Cortex of kidney (tissue), 1 donor: Measurements from ENCODE around the gene SPOCK1.

ENCODE experiments used
- DNase-seq: peaks from one replicate; lab custom pipeline; 2025; lab: John Stamatoyannopoulos, UW

The SPOCK1 gene

DNA sequence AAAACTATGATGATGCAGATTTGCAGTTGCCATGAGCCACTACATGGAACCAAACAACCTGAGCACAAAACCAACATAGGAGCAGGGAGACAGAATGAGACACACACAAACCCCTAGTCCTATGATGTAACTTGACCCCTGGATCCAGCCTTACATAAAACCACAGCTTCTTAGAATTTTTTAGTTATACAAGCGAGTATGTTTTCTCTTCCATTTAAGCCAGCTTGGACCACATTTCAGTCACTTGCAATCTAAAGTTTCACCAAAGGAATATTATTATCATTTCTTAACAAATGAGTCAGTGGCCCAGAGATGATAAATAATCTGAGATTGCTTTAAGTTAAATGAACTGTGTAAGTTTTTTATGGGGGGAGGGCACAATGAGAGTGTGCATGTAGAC, 6.8 kb downstream of the SPOCK1 start:
- DNase-seq, result no peak

DNA sequence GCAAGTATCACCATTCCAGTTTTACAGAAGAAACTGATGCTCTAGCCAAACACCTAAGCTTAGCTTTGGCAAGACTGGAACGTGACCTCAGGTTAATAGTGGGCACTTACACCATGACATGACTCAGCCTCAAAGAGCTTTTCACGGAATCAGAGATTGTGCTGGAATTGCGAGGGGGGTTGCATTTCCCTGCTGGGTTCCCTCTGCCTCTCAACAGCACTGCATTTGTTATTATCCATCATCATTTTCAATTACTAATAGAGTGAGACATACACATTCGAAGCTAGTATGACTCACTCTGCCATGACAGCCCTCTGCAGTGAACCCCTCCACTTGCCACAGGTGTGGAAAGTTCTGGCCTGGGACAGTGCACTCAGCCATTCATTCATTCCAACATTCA, 8.0 kb downstream of the SPOCK1 start:
- no peak for DNase-seq

DNA sequence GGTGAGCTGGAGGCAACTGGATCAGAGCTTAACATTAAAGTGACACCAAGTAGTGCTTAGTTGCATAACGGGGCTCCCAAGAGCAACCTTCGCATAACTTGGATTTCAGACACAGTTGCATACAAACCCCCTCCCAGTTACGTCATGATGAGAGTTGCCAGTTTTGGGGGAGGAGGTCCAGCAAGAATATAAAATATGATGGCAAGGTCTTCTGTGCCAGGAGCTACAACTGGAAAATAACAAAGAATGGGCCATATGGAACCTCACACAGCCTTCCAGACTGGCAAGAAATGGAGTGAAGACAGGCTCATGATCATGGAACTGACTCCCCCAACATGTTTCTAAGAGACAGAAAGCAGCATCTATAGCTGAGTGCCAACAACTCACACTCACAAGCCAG, 8.5 kb downstream of the SPOCK1 start:
- DNase-seq, result no peak

DNA sequence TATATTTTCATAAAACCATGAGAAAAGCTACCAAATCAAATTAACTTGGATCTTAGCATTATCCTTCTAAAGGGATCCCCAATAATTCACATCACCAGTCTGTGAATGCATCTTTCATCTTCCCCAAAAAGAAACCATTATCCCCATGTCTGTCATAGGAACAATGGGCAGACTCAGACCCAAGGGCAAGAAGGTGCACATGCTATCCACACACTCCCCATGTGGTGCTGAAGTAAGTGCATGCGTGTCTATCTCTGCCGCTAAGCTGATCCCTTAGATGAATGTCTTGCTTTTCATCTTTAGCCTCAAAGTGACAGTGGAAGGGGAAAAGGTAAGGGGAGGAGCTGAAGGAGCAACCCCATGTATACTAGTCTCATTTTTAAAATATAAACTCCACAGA, 10.2 kb downstream of the SPOCK1 start:
- DNase-seq, result no peak

DNA sequence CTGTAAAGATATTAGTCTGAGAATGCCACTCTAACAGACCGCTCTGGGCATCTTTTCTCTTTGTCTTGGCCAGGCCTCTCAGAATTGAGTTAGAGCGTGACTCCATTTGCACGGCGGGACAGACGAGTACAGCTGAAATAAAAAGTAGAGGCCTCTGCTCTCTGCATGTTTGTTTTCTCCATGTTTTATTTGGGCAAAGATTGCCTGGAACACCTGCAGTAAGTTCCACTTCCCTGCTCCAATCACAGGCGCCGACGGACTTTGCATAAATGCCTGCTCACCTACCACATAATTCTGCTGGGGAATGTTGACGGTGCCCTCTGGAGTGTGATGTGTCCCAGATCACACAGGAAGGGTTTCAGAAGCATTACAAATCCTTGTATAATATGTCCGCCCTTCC, 10.6 kb downstream of the SPOCK1 start:
- DNase-seq, result no peak

DNA sequence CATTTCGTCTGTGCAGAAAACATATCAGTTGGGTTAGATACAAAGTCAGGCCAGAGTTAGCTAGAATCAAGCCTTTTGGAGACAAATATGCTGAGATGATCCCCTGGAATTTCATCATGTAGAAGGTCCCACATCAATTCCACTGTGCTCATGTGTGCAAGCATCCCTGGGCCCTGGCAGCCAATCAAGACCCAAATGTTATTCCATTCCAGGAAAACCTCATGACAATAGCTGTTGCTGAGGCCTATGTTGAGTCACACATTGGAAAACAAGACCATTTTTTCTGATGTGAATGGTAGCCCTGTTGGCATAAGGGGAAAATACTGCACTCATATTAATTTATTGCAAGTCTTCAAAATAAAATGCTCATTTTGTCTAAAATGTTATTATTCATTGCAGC, 11.5 kb downstream of the SPOCK1 start:
- no peak for DNase-seq

DNA sequence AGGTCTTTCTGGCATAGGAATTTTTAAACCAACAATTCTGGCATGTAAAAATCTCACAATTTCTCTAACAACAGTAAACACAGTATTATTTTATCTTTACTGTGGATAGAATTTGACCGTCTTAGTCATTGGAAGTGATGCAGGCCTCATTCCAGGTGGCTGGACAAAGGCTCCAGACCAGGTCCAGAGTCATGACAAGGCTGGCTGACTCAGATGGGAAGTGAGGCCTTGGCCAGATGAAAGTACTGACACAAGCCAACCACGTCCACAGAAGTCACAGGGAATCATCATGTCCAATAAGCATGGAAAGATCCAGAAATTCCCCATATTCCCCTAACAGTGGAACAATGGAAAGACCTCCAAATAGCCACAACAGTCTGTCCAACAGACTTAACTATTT, 12.4 kb downstream of the SPOCK1 start:
- no peak for DNase-seq

DNA sequence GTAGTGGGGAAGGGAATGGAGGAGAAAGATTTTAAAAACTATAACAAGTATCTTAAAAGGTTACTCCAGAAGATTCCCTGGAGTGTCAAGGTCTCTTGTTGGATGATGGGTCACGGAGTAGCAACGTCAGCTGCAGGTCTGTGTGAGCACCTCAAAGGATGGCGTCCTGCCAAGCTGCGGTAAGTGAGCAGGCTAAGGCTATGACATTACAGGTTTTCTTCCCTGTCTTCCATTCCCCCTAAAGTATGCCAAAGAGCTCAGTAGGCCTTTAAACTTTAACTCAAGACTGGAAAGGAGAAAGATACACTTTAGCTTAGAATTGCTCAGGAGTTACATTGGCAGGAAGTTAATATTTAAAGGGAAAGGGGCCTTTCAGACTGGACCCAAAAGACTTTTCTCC, 17.5 kb downstream of the SPOCK1 start:
- no peak for DNase-seq

DNA sequence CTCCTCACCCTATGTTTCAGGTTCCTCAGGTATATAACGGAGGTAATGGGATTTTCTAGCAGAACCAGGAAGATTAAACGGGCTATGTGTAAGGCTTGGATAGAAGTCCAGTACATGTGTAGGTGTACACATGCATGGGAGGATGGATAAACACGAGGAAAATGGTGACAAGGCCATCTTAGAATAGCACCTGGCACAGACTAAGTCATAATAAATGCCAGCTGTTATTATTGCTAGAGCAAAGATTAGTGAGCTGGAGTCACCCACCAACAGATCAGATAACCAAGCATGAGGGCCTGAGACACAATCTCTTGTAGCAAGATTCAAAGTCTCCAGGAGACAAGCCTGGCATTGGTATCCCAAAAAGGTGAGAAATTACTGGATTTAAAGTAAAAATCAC, 21.1 kb downstream of the SPOCK1 start:
- no peak for DNase-seq

DNA sequence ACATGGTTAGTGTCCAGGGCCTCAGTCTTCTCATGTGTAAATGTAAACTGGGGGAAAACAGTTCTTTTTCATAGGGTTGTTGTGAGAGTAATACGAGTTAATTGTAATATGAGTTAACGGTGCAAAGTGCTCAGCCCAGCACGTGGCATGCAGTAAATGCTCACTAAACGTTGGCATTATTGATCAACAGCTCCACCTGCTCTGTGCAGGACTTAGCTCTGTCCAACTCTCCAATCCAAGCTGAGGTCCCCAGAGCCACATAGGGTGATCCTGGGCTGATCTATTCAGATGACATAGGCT, 28.3 kb downstream of the SPOCK1 start:
- DNase-seq, result no peak

DNA sequence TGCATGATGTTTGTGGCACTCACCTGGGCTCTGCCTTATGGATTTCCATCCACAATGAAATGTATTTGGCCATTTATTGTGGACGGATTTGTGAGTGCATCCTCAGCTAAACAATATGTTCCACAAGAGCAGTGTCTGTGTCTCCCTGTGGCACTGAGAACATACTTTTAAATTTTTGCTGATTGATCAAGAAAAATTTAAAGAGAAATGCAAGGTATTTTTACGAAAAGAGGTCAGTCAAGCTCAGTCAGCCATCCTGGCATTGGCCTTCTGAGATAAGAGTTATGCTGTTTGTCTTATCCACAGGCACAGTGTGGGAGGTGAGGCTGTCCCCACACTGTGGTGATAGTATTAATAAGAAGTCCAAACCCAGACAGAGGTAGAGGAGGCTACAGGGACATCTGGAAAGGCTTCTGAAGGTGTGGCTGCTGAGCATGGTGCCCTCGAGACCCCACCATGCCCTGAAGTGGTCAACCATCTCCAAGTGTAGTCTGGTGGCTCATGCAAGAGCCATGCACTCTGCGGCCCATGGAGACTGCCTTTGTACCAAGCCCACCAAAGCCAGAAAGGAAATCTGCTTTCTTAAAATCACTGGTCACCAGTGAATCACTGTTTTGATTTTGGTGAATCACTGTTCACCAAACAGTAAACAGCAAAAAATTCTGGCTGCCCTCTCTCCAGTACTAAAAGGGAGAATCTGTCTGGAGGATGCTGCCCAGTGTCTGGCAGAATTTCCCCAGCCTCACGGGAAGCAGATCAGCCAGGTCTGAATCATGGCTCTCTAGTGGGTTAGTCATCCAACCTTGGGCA, 28.8 kb downstream of the SPOCK1 start:
- DNase-seq, result no peak

DNA sequence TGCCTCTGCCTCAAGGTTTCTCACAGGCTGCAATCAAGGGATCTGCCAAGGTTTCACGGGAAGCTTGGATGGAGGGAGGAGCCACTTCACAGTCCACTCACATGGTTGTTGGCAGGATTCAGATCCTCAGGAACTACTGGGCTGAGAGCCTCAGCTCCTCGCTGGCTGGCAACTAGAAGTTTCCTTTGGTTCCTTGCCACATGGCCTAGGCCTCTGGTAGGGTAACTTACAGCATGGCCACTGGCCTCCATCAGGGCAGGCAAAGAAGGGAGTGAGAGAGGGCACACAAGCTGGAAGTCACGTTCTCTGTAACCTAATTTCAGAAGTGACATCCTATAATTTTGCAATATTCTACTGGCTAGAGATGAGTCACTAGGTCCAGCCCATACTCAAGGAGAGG, 32.2 kb downstream of the SPOCK1 start:
- no peak for DNase-seq

DNA sequence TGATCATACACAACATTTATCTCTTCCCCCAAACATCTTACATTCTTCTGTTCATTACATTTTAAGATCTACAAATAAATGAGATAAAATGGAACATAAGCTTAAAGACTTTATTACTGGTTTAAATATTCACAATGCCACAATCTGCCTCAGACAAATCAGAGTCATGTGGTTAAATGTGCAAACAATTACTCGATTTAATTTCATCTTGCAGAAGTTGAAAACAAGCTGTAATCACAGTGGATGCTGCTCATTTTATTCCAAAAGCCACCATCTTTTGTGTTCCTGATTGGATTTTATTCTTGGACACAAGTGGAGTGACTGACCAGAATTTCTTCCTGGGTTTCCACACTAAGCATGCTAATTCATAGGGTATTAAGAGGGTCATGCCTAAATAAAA, 33.2 kb downstream of the SPOCK1 start:
- no peak for DNase-seq

DNA sequence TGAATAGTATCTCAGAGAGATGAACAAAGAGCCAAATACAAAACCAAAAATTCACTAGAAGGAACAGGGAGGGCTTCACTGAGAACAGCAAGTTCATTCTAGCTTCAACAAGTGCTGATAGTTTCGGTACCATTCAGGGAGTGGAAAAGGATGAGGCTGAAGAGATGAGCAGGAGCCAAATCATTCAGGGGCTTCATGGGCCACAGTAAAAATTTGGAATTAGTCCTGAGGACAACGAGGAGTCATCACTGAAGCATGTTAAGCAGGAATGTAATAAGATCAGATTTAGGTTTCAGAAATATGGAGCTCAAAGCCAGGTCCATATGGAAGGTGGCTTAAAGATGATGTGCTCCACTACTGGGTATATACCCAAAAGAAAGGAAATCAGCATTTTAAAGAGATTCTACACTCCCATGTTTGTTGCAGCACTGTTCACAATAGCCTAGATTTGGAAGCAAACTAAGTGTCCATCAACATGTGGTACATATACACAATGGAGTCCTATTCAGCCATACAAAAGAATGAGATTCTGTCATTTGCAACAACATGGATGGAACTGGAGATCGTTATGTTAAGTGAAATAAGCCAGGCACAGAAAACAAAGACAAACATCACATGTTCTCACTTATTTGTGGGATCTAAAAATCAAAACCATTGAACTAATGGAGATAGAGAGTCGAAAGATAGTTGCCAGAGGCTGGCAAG, 36.2 kb downstream of the SPOCK1 start:
- DNase-seq, result no peak

DNA sequence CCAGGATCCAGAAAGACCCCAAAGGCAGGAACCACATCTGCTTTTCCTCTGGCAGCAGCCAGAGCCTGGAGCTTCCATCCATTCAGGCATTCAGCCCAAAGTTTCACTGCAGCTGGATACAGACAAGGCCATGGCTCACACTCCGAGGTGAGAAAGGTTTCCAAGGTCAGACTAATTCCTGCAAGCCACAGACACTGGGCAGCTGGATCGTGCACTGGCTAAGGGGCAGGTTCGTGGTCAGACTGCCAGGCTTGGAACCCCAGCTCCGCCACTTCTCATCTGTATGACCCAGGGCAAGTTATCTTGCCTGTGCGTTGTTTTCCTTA, 36.9 kb downstream of the SPOCK1 start:
- DNase-seq, result no peak

DNA sequence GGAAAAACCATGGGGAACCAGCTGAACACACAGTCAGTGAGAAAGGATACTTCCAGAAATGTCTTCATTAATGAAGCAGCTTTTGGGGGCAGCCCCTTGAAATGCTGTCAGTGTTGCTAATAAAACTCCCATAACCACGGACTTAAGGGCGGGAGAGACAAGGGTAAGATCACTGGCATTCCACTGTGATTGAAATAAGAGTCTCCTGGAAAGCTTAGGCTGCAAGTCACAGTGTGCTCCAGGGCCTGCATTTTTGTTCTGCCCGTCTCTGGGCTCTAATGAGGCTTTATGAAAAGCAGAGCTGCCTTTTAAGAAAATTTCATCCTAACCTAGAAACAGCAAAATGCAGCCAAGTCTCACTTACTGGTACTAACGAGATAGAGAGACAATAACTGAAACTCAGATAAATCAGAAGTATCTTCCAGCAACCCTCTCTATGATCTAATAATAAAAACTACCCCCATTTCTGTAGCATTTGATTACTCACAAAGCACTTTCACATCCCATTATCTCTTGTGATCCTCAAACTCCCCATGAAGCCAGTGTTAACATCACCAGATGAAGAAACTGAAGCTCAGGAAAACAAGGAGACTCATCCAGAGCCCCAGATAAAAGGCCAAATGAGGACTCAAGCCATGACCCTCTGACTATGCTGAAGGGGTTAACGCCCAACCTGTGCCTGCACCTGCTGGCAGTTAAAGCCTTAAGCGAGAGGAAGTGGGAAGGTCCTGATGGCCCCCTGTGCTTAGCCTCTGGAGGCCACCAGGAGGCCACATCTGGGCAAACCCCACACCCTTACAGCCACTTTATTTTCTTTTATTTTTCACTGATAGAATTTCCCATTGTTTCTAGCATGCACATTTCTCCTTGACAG, 37.5 kb downstream of the SPOCK1 start:
- no peak for DNase-seq

DNA sequence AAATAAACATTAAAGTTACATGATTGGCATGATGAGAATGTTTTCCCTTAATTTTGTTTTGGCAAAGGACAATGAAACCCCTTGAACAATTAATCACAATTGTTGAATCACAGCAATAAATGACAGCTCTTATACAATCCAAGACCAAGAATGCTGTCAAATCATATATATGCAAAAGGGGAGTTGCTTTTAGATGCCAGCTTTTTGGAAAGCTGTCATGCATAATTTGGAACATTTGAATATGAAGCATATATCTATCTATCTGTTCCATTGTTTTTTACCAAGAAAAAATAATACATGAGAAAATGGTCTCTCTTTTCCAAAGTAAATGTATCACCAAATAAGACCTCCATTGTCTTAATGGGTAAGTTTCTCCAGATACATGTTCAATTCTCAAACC, 44.5 kb downstream of the SPOCK1 start:
- DNase-seq, result no peak

DNA sequence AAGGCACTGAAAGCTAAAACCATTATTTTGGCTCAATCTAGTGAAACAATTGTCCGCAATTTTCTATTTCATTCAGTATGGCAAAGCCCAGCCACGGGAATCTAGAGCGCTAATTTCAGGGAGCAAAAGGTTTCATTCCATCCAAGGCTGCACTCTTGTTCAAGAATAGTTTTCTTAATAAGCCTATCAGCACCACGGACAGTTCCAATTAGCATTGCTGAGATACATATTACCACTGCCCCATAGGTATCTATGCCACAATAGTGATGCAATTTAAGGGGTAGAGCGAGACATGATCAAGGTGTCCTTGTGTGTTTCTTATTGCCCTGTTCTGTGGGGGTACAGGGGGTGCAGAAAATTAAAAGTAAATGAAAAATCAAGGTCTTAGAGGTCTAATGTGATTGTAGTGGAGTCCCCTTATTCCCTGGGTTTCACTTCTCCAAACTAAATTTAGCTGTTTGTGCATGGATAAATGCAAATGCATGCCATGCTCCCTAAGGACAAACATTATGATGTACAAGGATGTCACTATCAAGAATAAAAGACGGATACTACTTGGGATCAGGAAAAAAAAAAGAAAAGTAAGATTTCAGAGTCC, 45.5 kb downstream of the SPOCK1 start:
- DNase-seq, result no peak

DNA sequence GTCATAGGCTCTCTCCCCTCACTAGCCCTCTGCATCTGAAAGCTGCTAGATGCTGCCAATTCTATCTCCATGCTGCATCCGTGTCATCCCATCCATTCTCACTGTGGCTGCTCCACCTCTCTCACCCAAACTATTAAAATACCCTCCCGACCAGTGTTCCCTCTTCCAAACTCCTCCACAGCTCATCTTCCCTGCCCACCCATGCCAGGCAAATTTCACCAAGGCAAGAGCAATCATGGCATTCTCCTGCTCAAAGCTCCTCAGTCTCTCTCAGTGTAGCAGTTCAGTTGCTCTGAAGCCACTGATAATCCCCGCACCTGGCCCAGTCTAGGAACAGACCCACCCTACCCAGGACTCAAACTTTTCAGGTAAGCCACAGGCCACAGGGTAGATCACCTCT, 48.4 kb downstream of the SPOCK1 start:
- DNase-seq, result no peak

DNA sequence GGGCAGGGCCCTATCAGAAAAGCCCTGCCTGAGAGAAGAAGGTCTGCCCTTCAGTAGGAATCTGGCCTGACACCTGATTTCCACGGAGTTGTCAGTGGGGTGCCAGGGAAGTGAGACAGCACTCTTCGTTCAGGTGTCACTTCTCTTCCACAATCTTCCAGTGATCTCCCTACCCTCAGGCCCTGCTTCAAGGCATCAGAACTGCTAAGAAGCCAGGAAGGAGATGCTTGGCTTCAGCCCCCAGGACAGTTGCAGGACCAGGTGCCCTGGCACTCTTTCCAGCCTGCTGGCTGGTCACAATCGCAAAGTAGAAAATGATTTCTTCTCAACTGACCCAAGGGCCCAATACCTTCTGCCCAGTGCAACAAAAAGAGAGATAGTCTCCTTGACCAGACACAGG, 50.3 kb downstream of the SPOCK1 start:
- no peak for DNase-seq

DNA sequence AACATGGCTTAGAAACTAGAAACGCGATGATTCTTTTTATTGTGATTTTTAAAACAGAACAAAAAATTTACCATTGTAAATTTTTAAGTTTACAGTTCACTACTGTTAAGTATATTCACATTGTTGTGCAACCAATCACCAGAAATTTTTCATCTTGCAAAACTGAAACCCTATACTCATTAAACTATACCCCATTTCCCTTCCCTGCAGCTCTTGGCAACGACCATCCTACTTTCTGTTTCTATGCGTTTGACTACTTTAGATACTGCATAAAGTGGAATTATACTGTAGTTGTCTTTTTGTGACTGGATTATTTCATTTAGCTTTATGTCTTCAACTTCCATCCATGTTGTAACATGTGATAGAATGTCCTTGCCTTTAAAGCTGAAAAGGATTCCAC, 52.5 kb downstream of the SPOCK1 start:
- DNase-seq, result no peak

DNA sequence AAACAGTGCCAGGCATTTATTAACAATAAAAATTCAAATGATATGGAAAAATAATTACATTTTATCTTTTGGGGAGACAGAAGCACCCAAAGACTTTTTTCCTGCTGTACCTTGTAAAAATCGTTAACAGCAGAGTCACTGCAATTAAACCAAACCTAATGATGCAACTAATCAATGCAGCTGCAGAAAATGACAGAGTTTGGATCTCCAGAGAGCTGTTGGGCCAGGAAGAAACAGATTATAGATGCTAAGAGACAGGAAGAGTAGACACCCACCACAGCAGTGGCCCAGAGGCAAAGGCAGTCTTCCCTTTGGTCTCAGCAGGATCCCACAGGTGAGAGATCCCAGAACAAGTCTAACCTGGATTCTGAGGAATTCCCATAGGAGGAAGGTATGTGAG, 53.0 kb downstream of the SPOCK1 start:
- no peak for DNase-seq

DNA sequence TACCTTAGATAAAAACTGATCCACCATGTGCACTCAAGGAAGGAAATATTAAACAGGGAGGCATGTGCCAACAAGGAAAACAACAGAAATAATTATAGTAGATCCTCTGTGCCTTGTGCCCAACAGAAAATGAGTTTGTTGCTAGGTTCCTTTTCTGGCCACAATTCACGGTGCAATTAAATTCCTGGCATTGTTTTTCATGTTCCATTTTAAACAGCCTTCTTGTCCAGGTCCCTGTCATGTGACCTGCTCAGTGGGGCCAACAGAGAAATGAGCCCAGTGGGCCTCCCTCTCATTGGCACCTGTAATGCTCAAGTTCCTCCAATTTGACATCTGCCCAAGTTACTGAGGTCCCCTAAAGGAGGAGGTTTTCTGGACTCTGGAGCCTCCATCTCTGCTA, 56.5 kb downstream of the SPOCK1 start:
- DNase-seq, result no peak
